Effector CD8-positive, alpha-beta T cell (primary cell): ENCODE measurements around the gene PCDH9.
"Not testable (repeated sequence)": the region's sequence is repeated elsewhere in the genome, so short reads cannot be mapped to it uniquely, and the experiment has no call there.

Source experiments
- DNase-seq: peaks from one replicate; lab custom pipeline; 2025; lab: John Stamatoyannopoulos, UW

PCDH9 gene

GRCh38 chr13:66343224-66343828 lies 886.8 kb downstream of the PCDH9 start:
- no peak for DNase-seq

- DNase-seq: no peak
Measured at GRCh38 chr13:66341635-66342377, 888.3 kb downstream of the PCDH9 start.

- no peak for DNase-seq
Measured at GRCh38 chr13:66339214-66339613, 890.9 kb downstream of the PCDH9 start.

- DNase-seq: no peak
Measured at GRCh38 chr13:66338542-66338941, 891.6 kb downstream of the PCDH9 start.

GRCh38 chr13:66335626-66336025 lies 894.5 kb downstream of the PCDH9 start:
- DNase-seq: no peak

- DNase-seq: no peak
Measured at GRCh38 chr13:66329988-66330451, 900.1 kb downstream of the PCDH9 start.

GRCh38 chr13:66328476-66328875 lies 901.7 kb downstream of the PCDH9 start:
- DNase-seq: no peak

GRCh38 chr13:66323745-66324347 lies 906.3 kb downstream of the PCDH9 start:
- DNase-seq: no peak

GRCh38 chr13:66322936-66323335 lies 907.2 kb downstream of the PCDH9 start:
- DNase-seq: no peak

GRCh38 chr13:66322193-66322740 lies 907.9 kb downstream of the PCDH9 start:
- no peak for DNase-seq

- DNase-seq: no peak
Measured at GRCh38 chr13:66314911-66315310, 915.2 kb downstream of the PCDH9 start.

GRCh38 chr13:66313413-66313812 lies 916.7 kb downstream of the PCDH9 start:
- DNase-seq: no peak

- DNase-seq: no peak
Measured at GRCh38 chr13:66312312-66313087, 917.6 kb downstream of the PCDH9 start.

- no peak for DNase-seq
Measured at GRCh38 chr13:66305961-66306617, 924.0 kb downstream of the PCDH9 start.

- DNase-seq: no peak
Measured at GRCh38 chr13:66301482-66301881, 928.7 kb downstream of the PCDH9 start.

GRCh38 chr13:66301006-66301405 lies 929.1 kb downstream of the PCDH9 start:
- DNase-seq: no peak

- no peak for DNase-seq
Measured at GRCh38 chr13:66296875-66297274, 933.3 kb downstream of the PCDH9 start.

GRCh38 chr13:66296328-66296727 lies 933.8 kb downstream of the PCDH9 start:
- DNase-seq: no peak

GRCh38 chr13:66286806-66287205 lies 943.3 kb downstream of the PCDH9 start:
- DNase-seq: not testable (repeated sequence)

- no peak for DNase-seq
Measured at GRCh38 chr13:66275416-66275815, 954.7 kb downstream of the PCDH9 start.

- DNase-seq: no peak
Measured at GRCh38 chr13:66273011-66273410, 957.1 kb downstream of the PCDH9 start.

GRCh38 chr13:66266761-66267160 lies 963.4 kb downstream of the PCDH9 start:
- no peak for DNase-seq
